Right lung (tissue), 5 donors: ENCODE results near the gene STARD10. TPM values are rescaled to one million over a fixed set of nuclear protein-coding genes. Genes with fewer than 3 reads are reported as not detected.

Source experiments
- DNase-seq, 2 donors: peaks; one replicate each; pipeline ENCODE4 v3.0.0-alpha.2; 2013
- polyA plus RNA-seq, 5 donors: library from polyadenylated mRNA; unstranded; fragments of 120-200 nt; gene quantifications; one replicate each; pipeline versions ENCODE4 v1.2.1 to v1.2.3, GENCODE V29; 2013; ENCODE audit warnings: inconsistent platforms in 1 of 5, low replicate concordance in 1 of 5; ENCODE audit not compliant: insufficient read length in 5 of 5, insufficient read depth in 1 of 5

The STARD10 gene
- polyA plus RNA-seq, 5 donors, result 95.7 to 143 (median 102) TPM

DNA sequence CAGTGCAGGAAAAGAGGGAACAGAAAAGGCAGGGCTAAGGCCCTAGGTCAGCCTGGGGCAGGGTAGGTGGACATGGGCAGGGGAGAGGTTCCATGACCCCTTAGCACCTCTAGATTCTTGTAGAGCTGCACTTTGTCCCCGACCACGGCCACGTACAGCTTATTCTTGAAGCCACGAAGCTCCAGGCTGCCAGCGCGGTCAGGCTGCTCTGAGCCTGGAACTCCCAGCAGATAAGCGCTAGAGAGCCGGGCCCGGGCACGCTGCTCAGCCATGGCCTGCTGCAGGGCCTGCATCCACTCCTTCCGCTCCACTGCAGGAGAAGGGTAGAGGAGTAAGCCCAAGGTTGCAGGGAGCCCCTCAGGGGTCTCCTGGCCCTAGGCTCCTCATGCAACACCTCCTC, 83.6 kb downstream of the STARD10 start:
- no peak for DNase-seq

DNA sequence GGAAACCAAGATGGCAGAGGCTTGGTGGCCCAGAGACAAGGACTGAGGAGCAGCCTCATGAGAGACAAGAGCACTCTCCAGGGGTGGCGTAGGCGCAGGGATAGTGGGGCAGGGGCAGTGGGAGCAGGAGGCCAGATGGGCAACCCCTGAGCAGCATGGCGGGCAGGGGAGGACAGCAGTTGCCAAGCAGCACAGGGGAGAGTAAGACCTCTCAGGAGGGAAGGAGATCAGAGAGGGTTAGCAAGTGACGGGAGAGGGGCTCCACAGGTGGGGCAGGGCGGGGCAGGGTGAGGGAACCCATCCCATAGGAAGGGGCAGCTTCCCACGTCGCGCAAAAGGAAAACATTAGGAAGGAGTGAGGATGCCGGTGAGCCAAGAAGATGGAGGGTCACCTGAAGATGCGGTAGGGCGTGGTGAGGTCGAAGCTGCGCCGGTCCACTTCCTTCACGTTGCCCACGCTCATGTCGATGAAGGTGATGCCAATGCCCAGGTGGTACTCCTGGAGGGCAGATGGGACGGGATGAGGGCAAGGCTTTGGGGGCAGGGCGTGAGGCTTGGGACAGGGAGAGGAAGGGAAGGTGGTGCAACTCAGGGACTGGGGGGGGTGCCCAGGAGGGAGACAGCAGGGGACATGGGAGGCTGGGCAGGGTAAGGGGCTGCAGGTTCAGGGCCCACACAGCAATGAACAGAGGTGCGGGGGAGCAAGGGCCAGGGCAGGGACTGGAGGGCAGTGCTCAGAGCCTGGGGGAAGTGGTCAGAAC, 84.2 kb downstream of the STARD10 start:
- DNase-seq, result no peak

DNA sequence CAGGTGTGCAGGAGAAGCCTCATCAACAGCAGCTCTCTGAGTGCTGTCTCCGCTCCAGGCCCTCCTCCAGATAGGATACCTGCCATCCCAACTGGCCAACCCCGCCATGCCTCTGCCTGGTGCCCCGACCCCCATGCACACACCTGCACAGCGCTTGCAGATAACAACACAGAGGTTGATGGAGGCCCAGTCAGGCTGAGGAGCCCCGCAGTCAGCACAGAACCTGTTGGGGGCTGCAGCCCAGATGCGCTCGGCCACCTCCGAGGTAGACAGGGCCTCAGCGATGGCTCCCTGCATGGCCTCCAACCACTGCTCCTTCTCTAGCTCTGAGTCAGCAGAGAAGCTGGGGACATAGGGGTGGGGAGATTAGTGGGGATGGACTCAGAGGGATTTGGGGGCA, 86.8 kb downstream of the STARD10 start:
- DNase-seq, result no peak

DNA sequence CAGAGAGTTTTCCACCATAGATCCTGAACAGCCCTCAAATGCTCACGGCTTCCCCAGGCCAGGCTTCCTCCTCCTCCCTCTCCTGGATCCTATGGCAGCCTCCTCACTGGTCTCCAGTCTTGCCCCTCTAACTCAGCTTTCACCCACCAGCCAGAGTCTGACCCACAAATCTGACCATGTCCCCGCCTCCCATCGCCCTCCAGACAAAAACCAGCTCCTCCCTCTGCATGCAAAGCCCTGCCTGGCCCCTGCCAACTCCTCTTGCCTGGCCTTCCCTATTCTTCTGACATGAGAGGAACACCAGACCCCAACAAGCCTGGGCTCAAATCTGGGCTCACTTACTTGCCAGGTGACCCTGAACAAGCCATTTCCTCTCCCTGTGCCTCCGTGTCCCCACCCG, 87.3 kb downstream of the STARD10 start:
- no peak for DNase-seq

DNA sequence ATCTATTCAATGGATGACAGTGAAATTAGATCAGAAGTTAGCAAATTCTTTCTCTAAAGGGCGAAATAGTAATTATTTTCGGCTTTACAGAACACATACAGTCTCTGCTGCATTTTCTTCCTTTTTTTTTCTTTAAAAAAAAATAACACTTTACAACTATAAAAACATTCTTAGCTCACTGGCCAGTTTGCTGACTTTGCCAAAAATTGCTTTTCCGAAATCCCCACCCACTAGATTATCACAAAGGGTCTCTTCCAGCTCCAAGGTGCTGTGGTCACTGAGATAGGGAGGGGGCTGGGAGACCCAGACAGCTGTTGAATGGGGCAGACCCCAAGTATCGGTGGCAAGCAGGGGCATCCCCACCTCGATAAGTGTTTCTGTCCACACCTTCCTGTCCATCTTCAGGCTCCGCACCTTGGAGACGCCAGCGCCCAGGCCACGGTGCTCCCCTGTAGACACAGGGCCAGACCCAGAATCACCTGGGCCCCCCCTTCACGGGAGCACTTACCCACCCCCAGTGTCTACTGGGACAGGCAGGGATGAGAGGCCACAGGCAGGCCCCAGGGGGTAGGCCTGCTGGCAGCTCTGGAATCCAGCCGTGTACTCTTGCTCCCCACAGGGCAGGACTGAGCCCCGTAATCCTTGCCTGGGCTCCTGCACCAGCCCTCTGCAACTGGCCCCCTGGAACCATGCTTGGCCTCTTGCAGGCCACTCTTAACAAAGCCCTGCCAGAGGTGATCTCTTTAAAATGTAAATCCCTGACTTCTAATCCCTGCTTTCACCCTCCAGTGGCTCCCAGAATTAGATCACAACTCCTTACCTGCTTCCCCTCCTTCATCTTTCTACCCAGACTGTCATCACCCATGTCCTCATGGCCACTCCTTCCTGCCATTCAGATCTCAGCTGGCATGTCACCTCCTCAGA, 88.1 kb downstream of the STARD10 start:
- no peak for DNase-seq

DNA sequence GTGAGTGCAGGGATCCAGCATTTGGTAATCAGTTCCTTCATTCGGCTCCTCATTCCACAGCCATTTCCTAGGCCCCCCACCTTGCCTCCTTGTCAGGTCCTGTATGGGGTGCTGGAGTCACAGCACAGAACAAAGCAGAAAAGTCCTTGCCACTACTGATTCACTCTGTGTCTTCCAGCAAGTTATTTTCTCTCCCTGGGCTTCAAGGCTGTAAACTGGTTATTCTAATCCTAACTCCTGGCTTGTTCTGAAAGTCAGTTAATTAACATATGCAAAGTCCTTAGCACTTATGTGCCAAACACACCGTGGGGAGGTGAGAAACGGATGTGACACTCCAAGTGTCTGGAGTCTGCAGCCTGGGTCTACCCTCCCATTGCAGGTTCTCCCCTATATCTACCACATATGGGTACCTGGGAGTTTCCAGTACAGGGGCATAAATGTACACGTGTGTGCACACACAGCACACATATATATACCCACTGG, 89.0 kb downstream of the STARD10 start:
- DNase-seq, result no peak

Other genes starting within 250 kb of the STARD10 start
- 10 to 100 TPM in 2 of 5 donors, 1 to 10 TPM in 3; 7.7 to 14.9 (median 9.5) TPM for gene PDE2A, start 119.6 kb downstream of the STARD10 start, polyA plus RNA-seq
- 100 to 1,000 TPM in 2 of 5 donors, 10 to 100 TPM in 3; 66.9 to 107 (median 89.0) TPM for gene ARAP1, start 41.6 kb downstream of the STARD10 start, polyA plus RNA-seq
- gene ATG16L2, start 20.4 kb upstream of the STARD10 start, polyA plus RNA-seq, result 10 to 100 TPM; 36.9 to 52.1 (median 43.3) TPM